A549 (cell line): Measurements from ENCODE around the gene SMYD1. TPM values are rescaled to one million over a fixed set of nuclear protein-coding genes. Genes with fewer than 3 reads are reported as not detected.

Experiments
- ATAC-seq, 2 experiments: fragments of 200-7000 bp in 1 of 2; fragments of >200 bp in 1 of 2; cut with Nextera tagmentation in 1 of 2; cut with Tn5 transposase in 1 of 2; 3 replicates each; pipeline versions ENCODE4 v1.8.0 to v1.9.1; 2018 to 2020; ENCODE audit warnings: mild to moderate bottlenecking in 1 of 2, moderate library complexity in 1 of 2
- CTCF ChIA-PET: fragments of 300-600 bp; sonication (Branson Sonifier 250); formaldehyde crosslinking; extraction: SDS; loops from one replicate; lab custom pipeline; 2021; ENCODE audit warnings: antibody characterized with exemption, inconsistent platforms; lab: Yijun Ruan, JAX
- POLR2A ChIA-PET: fragments of 350-600 bp; formaldehyde crosslinking; extraction: SDS; loops from one replicate; lab custom pipeline; 2021; ENCODE audit warnings: antibody characterized with exemption, inconsistent platforms; lab: Yijun Ruan, JAX
- DNase-seq, 2 experiments: peaks; one replicate each; pipeline versions ENCODE4 v3.0.0 to v3.0.0-alpha.2; 2011 to 2016; ENCODE audit warnings: low read depth in 1 of 2, low spot score in 1 of 2
- FAIRE-seq: peaks from 2 replicates; lab custom pipeline; 2011; peaks lifted over from hg19 to GRCh38; lab: Jason Lieb, UNC
- H3K27ac ChIP-seq, 2 experiments: fragments of >200 bp; sonication (Bioruptor Twin); formaldehyde crosslinking; 3 replicates each; pipeline ENCODE4 v1.5.1; 2016 to 2017
- H3K4me1 ChIP-seq: fragments of >200 bp; sonication (Bioruptor Twin); formaldehyde crosslinking; 3 replicates; pipeline ENCODE4 v1.6.1; 2016
- H3K4me2 ChIP-seq: fragments of >200 bp; sonication (Bioruptor Twin); formaldehyde crosslinking; 3 replicates; pipeline ENCODE4 v1.6.1; 2016
- H3K4me3 ChIP-seq: fragments of >200 bp; sonication (Bioruptor Twin); formaldehyde crosslinking; 3 replicates; pipeline ENCODE4 v1.5.1; 2016
- H3K9me3 ChIP-seq: fragments of >200 bp; sonication (Bioruptor Twin); formaldehyde crosslinking; 3 replicates; pipeline ENCODE4 v1.6.1; 2016
- BCL3 ChIP-seq: fragments of >200 bp; sonication (Bioruptor Twin); formaldehyde crosslinking; IDR thresholded peaks from 3 replicates; pipeline ENCODE4 v1.6.1; 2016
- CHD2 ChIP-seq: fragments of 150-350 bp; IDR thresholded peaks from 2 replicates; pipeline ENCODE4 v1.6.1; 2014; ENCODE audit warnings: low read length; ENCODE audit not compliant: partially characterized antibody
- CTCF ChIP-seq: fragments of >200 bp; sonication (Bioruptor Twin); formaldehyde crosslinking; IDR thresholded peaks from 3 replicates; pipeline ENCODE4 v1.5.1; 2016
- FOSL2 ChIP-seq, 2 experiments: fragments of 450-650 bp in 1 of 2; fragments of >200 bp in 1 of 2; sonication (Bioruptor Twin) in 1 of 2; formaldehyde crosslinking; IDR thresholded peaks; 2 replicates each; pipeline versions ENCODE4 v1.5.0 to v1.6.1; 2016 to 2020; ENCODE audit warnings: mild to moderate bottlenecking in 1 of 2, moderate library complexity in 1 of 2
- FOXS1 ChIP-seq: fragments of 250-450 bp; sonication (Bioruptor Pico); IDR thresholded peaks from 2 replicates; pipeline ENCODE4 v1.5.0; 2020; ENCODE audit warnings: mild to moderate bottlenecking, moderate library complexity
- HES2 ChIP-seq: fragments of >200 bp; sonication (Bioruptor Twin); formaldehyde crosslinking; IDR thresholded peaks from 2 replicates; pipeline ENCODE4 v1.6.1; 2016
- HMGXB4 ChIP-seq: fragments of 250-450 bp; sonication (Bioruptor Pico); IDR thresholded peaks from 2 replicates; pipeline ENCODE4 v1.5.0; 2021; ENCODE audit warnings: mild to moderate bottlenecking, moderate library complexity, borderline replicate concordance
- HOXB13 ChIP-seq: fragments of 250-450 bp; sonication (Bioruptor Pico); IDR thresholded peaks from 2 replicates; pipeline ENCODE4 v1.5.0; 2020; ENCODE audit warnings: low read depth, mild to moderate bottlenecking, moderate library complexity
- HOXB5 ChIP-seq: fragments of 250-450 bp; sonication (Bioruptor Pico); IDR thresholded peaks from 2 replicates; pipeline ENCODE4 v1.5.0; 2020; ENCODE audit warnings: mild to moderate bottlenecking, moderate library complexity
- JUN ChIP-seq, 2 experiments: fragments of >200 bp; sonication (Bioruptor Twin); formaldehyde crosslinking; IDR thresholded peaks; 2 replicates in 1 of 2; 3 replicates in 1 of 2; pipeline ENCODE4 v1.6.1; 2016 to 2017
- MAFK ChIP-seq: fragments of 450-650 bp; IDR thresholded peaks from 2 replicates; pipeline ENCODE4 v1.6.1; 2014; ENCODE audit not compliant: partially characterized antibody
- MAZ ChIP-seq: fragments of 150-350 bp; IDR thresholded peaks from 2 replicates; pipeline ENCODE4 v1.6.1; 2014; ENCODE audit warnings: antibody characterized with exemption, low read depth, low read length, borderline replicate concordance
- PBX3 ChIP-seq: IDR thresholded peaks from 2 replicates; pipeline ENCODE4 v1.6.1; 2012
- PHF8 ChIP-seq: fragments of 200-600 bp; sonication (generic); IDR thresholded peaks from 2 replicates; pipeline ENCODE4 v1.6.1; 2016; ENCODE audit warnings: low read depth, mild to moderate bottlenecking, antibody characterized with exemption, moderate library complexity, borderline replicate concordance
- POLR2AphosphoS2 ChIP-seq: conservative IDR thresholded peaks from 2 replicates; pipeline ENCODE4 v1.6.1; 2012; ENCODE audit warnings: low read length, improper control_type of control experiment, inconsistent platforms
- SREBF2 ChIP-seq: fragments of 450-650 bp; IDR thresholded peaks from 2 replicates; pipeline ENCODE4 v1.6.1; 2014; ENCODE audit warnings: mild to moderate bottlenecking, moderate library complexity
- TP53 ChIP-seq: fragments of 250-450 bp; sonication (Bioruptor Pico); IDR thresholded peaks from 2 replicates; pipeline ENCODE4 v1.5.0; 2021; ENCODE audit warnings: mild to moderate bottlenecking, moderate library complexity
- ZC3H11A ChIP-seq: fragments of 450-650 bp; IDR thresholded peaks from 2 replicates; pipeline ENCODE4 v1.6.1; 2014; ENCODE audit warnings: antibody characterized with exemption, mild to moderate bottlenecking
- ZSCAN20 ChIP-seq: fragments of 250-450 bp; sonication (Bioruptor Pico); IDR thresholded peaks from 2 replicates; pipeline ENCODE4 v1.8.0; 2022; ENCODE audit warnings: mild to moderate bottlenecking, moderate library complexity
- WGBS: methylation state at CpG from one replicate; pipeline ENCODE4 v1.1.6; 2017; ENCODE audit errors: missing lambda C conversion rate; 5-methylcytosine and 5-hydroxymethylcytosine counted together
- polyA plus RNA-seq, 4 experiments: library from polyadenylated mRNA; depleted of rRNA in 3 of 4; stranded (reverse); fragments of >200 nt; fragmentation: RNase III in 1 of 4; extraction: RNeasy Plus Mini Kit Qiagen cat#74134 plus additional on column Dnase treatment in 1 of 4; gene quantifications; 2 replicates in 3 of 4; 3 replicates in 1 of 4; pipeline ENCODE4 v1.2.3, GENCODE V29; 2011 to 2017

Gene SMYD1
- polyA plus RNA-seq, 2 of the 4 experiments (the other 2 are of a cell fraction): not detected

- no peak for TF ChIP-seq MAFK
- TF ChIP-seq HMGXB4 (CRISPR knock-in tag): no peak
- TF ChIP-seq ZSCAN20 (CRISPR knock-in tag): no peak
- TF ChIP-seq MAZ: no peak
Measured at GRCh38 chr2:88078643-88079172, 11.1 kb downstream of the SMYD1 start (continued).

- ChIA-PET CTCF (interaction anchor here (6.3 kb wide), 1 partner anchor 19 kb away, joined by 45 read pairs; no protein-coding TSS in a partner anchor), POLR2A (no interaction called here)
- H3K4me3 ChIP-seq: no peak overlapping the region
- no peaks in the 10 kb centered on the region for H3K9me3 ChIP-seq
- ATAC-seq: no peak
- 31% methylated on average over 2 of the region's 2 CpGs for WGBS
- no peak overlapping the region for H3K27ac ChIP-seq
- TF ChIP-seq HOXB5: no peak
- no peak for TF ChIP-seq CTCF
- no peak for TF ChIP-seq CHD2
- no peak for TF ChIP-seq SREBF2
- TF ChIP-seq FOXS1 (CRISPR knock-in tag): no peak
- no peak for TF ChIP-seq PHF8
- TF ChIP-seq MAFK: no peak
- no peak for TF ChIP-seq BCL3
- TF ChIP-seq FOSL2 (IDR thresholded peaks at IDR 0.05): no peak
- TF ChIP-seq FOSL2 (CRISPR knock-in tag; IDR thresholded peaks at IDR 0.05): no peak
- no peak for TF ChIP-seq PBX3
- no peak for TF ChIP-seq JUN (IDR thresholded peaks at IDR 0.05)
- TF ChIP-seq HES2: no peak
- TF ChIP-seq HOXB13 (CRISPR knock-in tag): no peak
- TF ChIP-seq ZC3H11A: no peak
- TF ChIP-seq POLR2AphosphoS2: no peak
- no peak for TF ChIP-seq TP53 (CRISPR knock-in tag)
- no peak for FAIRE-seq
- no peaks in the 10 kb centered on the region for H3K4me1 ChIP-seq
- H3K4me2 ChIP-seq: no peak overlapping the region
- DNase-seq: no peak
Measured at GRCh38 chr2:88080545-88080944, 12.9 kb downstream of the SMYD1 start.
